H9 (cell line): ENCODE results near the gene MON1A. TPM values are rescaled to one million over a fixed set of nuclear protein-coding genes. Genes with fewer than 3 reads are reported as not detected.
"Not testable (repeated sequence)": the region's sequence is repeated elsewhere in the genome, so short reads cannot be mapped to it uniquely, and the experiment has no call there.

Source experiments
- DNase-seq: peaks from one replicate; pipeline ENCODE4 v3.0.0-alpha.2; 2017
- H2AFZ ChIP-seq: one replicate; pipeline ENCODE4 v1.6.1; 2013; ENCODE audit warnings: mild to moderate bottlenecking, low read length, control low read depth, moderate library complexity
- H2AK5ac ChIP-seq: 2 replicates; pipeline ENCODE4 v1.6.1; 2013; ENCODE audit warnings: low read length, control low read depth, mixed read lengths; ENCODE audit not compliant: insufficient read length
- H2BK120ac ChIP-seq: one replicate; pipeline ENCODE4 v1.6.1; 2013; ENCODE audit warnings: low read depth, mild to moderate bottlenecking, low read length, control low read depth, inconsistent platforms; ENCODE audit not compliant: poor library complexity, severe bottlenecking
- H2BK12ac ChIP-seq: 2 replicates; pipeline ENCODE4 v1.6.1; 2013; ENCODE audit warnings: low read length, control low read depth, mixed read lengths, low read depth; ENCODE audit not compliant: insufficient read length
- H2BK15ac ChIP-seq: 2 replicates; pipeline ENCODE4 v1.6.1; 2013; ENCODE audit warnings: low read depth, low read length, control low read depth
- H2BK20ac ChIP-seq: one replicate; pipeline ENCODE4 v1.6.1; 2013; ENCODE audit warnings: low read depth, mild to moderate bottlenecking, low read length, control low read depth, inconsistent platforms; ENCODE audit not compliant: poor library complexity, severe bottlenecking
- H2BK5ac ChIP-seq: 2 replicates; pipeline ENCODE4 v1.6.1; 2013; ENCODE audit warnings: low read length, control low read depth, mixed read lengths; ENCODE audit not compliant: insufficient read length
- H3K14ac ChIP-seq: 2 replicates; pipeline ENCODE4 v1.6.1; 2013; ENCODE audit warnings: low read length, control low read depth; ENCODE audit not compliant: insufficient read depth
- H3K18ac ChIP-seq: 2 replicates; pipeline ENCODE4 v1.6.1; 2013; ENCODE audit warnings: low read depth, mild to moderate bottlenecking, mixed read lengths, low read length, control low read depth; ENCODE audit not compliant: insufficient read length
- H3K23ac ChIP-seq: 2 replicates; pipeline ENCODE4 v1.6.1; 2013; ENCODE audit warnings: low read length, control low read depth, mixed read lengths, low read depth; ENCODE audit not compliant: insufficient read length
- H3K23me2 ChIP-seq: 2 replicates; pipeline ENCODE4 v1.6.1; 2013; ENCODE audit warnings: low read depth, mild to moderate bottlenecking, mixed read lengths, low read length, control low read depth; ENCODE audit not compliant: insufficient read length, poor library complexity, severe bottlenecking
- H3K27ac ChIP-seq: 2 replicates; pipeline ENCODE4 v1.5.1; 2013; ENCODE audit warnings: low read length, control low read depth, mixed read lengths, low read depth; ENCODE audit not compliant: insufficient read length
- H3K27me3 ChIP-seq: 2 replicates; pipeline ENCODE4 v1.6.1; 2013; ENCODE audit warnings: low read length, control low read depth, inconsistent platforms; ENCODE audit not compliant: insufficient read depth
- H3K4ac ChIP-seq: 2 replicates; pipeline ENCODE4 v1.6.1; 2013; ENCODE audit warnings: low read depth, mild to moderate bottlenecking, control low read depth, inconsistent platforms, low read length, moderate library complexity
- H3K4me1 ChIP-seq: 2 replicates; pipeline ENCODE4 v1.6.1; 2013; ENCODE audit warnings: low read length, control low read depth, inconsistent platforms; ENCODE audit not compliant: insufficient read depth
- H3K4me2 ChIP-seq: 2 replicates; pipeline ENCODE4 v1.6.1; 2013; ENCODE audit warnings: low read length, control low read depth, mixed read lengths; ENCODE audit not compliant: insufficient read length, insufficient read depth
- H3K56ac ChIP-seq: 2 replicates; pipeline ENCODE4 v1.6.1; 2013; ENCODE audit warnings: low read depth, mild to moderate bottlenecking, mixed read lengths, low read length, control low read depth; ENCODE audit not compliant: insufficient read length
- H3K79me1 ChIP-seq: 2 replicates; pipeline ENCODE4 v1.6.1; 2013; ENCODE audit warnings: low read depth, mild to moderate bottlenecking, moderate library complexity, low read length, control low read depth, inconsistent platforms; ENCODE audit not compliant: insufficient read depth, poor library complexity, severe bottlenecking
- H3K79me2 ChIP-seq: 2 replicates; pipeline ENCODE4 v1.6.1; 2013; ENCODE audit warnings: low read length, control low read depth, inconsistent platforms; ENCODE audit not compliant: insufficient read depth
- H3K9ac ChIP-seq: 2 replicates; pipeline ENCODE4 v1.6.1; 2013; ENCODE audit warnings: low read length, control low read depth, mixed read lengths; ENCODE audit not compliant: insufficient read length; ENCODE audit errors: extremely low read depth
- H3K9me3 ChIP-seq: one replicate; pipeline ENCODE4 v1.6.1; 2013; ENCODE audit warnings: low read depth, low read length, inconsistent platforms; ENCODE audit not compliant: control insufficient read depth
- H3T11ph ChIP-seq: one replicate; pipeline ENCODE4 v1.6.1; 2013; ENCODE audit warnings: mild to moderate bottlenecking, low read length, control low read depth, inconsistent platforms
- H4K20me1 ChIP-seq: one replicate; pipeline ENCODE4 v1.6.1; 2013; ENCODE audit not compliant: control insufficient read depth, insufficient read length, insufficient read depth
- H4K5ac ChIP-seq: 2 replicates; pipeline ENCODE4 v1.6.1; 2013; ENCODE audit warnings: low read depth, mild to moderate bottlenecking, mixed read lengths, low read length, control low read depth; ENCODE audit not compliant: insufficient read length
- H4K8ac ChIP-seq: replicated peaks from 2 replicates; pipeline ENCODE4 v1.6.1; 2013; ENCODE audit warnings: low read length, control low read depth, mixed read lengths, low read depth; ENCODE audit not compliant: insufficient read length
- H4K91ac ChIP-seq: 2 replicates; pipeline ENCODE4 v1.6.1; 2013; ENCODE audit warnings: low read depth, mild to moderate bottlenecking, moderate library complexity, mixed read lengths, low read length, control low read depth; ENCODE audit not compliant: insufficient read length
- H3K27ac Mint-ChIP-seq, 3 experiments: 2 replicates in 2 of 3; 3 replicates in 1 of 3; pipeline ENCODE4 v1.8.0; 2020 to 2021; ENCODE audit warnings: mixed read lengths in 3 of 3, mild to moderate bottlenecking in 1 of 3, moderate library complexity in 1 of 3
- H3K27me3 Mint-ChIP-seq: 2 replicates; pipeline ENCODE4 v1.8.0; 2021; ENCODE audit warnings: low read depth, mild to moderate bottlenecking, moderate library complexity, mixed read lengths
- H3K36me3 Mint-ChIP-seq, 3 experiments: 2 replicates in 2 of 3; 3 replicates in 1 of 3; pipeline ENCODE4 v1.8.0; 2020 to 2021; ENCODE audit warnings: low read depth in 3 of 3, mixed read lengths in 3 of 3; ENCODE audit not compliant: insufficient read depth in 1 of 3
- H3K4me1 Mint-ChIP-seq, 2 experiments: 2 replicates each; pipeline ENCODE4 v1.8.0; 2020; ENCODE audit warnings: mixed read lengths in 2 of 2
- H3K4me3 Mint-ChIP-seq, 2 experiments: 2 replicates in 1 of 2; 3 replicates in 1 of 2; pipeline ENCODE4 v1.8.0; 2020 to 2021; ENCODE audit warnings: mild to moderate bottlenecking in 2 of 2, mixed read lengths in 2 of 2, moderate library complexity in 1 of 2
- H3K9me3 Mint-ChIP-seq, 2 experiments: 2 replicates in 1 of 2; 3 replicates in 1 of 2; pipeline ENCODE4 v1.8.0; 2020; ENCODE audit warnings: mild to moderate bottlenecking in 2 of 2, mixed read lengths in 2 of 2, moderate library complexity in 1 of 2
- WGBS: extraction: QIAGEN DNeasy Blood & Tissue Kit; methylation state at CpG from one replicate; pipeline ENCODE4 v1.1.7; 2013; ENCODE audit warnings: missing lambda C conversion rate, low lambda C conversion rate, mixed read lengths; ENCODE audit not compliant: insufficient read length; ENCODE audit errors: extremely low coverage; 5-methylcytosine and 5-hydroxymethylcytosine counted together
- total RNA-seq: library from RNA; stranded (reverse); gene quantifications from 2 replicates; pipeline ENCODE4 v1.2.1, GENCODE V29; 2021
- TF ChIP-seq, protein P1 (sequence below): fragments of 200-600 bp; sonication (generic); conservative IDR thresholded peaks from 3 replicates; pipeline ENCODE4 v1.8.0; 2021; ENCODE audit warnings: antibody characterized with exemption, mild to moderate bottlenecking

MON1A gene
- total RNA-seq, 1 experiment from 2014 or later = 10.0 TPM

DNA sequence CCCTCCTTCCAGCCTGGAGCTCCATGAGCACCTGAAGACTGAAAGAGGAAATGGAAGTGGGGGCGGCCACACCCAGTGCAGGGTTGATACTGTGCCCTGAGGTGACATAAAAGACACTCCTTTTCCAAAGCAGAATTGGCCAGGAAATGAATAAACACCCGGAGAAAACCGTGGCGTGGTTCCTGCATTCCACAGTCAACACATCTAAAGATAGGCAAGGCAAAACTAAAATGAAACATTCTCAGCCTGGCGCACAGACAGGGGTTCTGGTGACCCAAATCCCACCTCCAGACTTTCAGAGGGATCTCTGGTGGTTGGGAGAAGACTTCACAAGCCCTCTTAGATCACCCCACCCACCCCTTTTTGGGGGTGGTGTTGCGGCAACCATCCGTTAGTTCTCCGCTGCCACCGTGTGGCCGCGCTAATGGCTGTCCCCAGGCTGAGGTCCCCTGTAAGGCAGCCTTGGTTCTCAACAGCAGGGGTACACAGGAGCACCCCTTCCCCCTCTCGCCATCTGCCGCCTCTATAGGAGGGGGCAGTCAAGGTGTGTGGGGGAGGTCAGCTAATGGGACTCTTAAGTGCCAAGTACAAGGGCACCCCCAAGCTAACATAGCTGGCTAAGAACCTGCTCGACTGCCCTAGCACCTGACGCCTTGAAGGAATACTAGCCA is 23.4 kb downstream of the MON1A start:
- H3K18ac ChIP-seq = no peak overlapping the region
- no peaks in the 10 kb centered on the region for H3K9me3 ChIP-seq
- no peak overlapping the region for H4K5ac ChIP-seq
- DNase-seq = peak; percentile 69
- no peak overlapping the region for H3T11ph ChIP-seq
- H2BK5ac ChIP-seq = no peak overlapping the region
- no peak overlapping the region for H2BK12ac ChIP-seq
- no peak overlapping the region for H2AK5ac ChIP-seq
- TF ChIP-seq, protein P1, sequence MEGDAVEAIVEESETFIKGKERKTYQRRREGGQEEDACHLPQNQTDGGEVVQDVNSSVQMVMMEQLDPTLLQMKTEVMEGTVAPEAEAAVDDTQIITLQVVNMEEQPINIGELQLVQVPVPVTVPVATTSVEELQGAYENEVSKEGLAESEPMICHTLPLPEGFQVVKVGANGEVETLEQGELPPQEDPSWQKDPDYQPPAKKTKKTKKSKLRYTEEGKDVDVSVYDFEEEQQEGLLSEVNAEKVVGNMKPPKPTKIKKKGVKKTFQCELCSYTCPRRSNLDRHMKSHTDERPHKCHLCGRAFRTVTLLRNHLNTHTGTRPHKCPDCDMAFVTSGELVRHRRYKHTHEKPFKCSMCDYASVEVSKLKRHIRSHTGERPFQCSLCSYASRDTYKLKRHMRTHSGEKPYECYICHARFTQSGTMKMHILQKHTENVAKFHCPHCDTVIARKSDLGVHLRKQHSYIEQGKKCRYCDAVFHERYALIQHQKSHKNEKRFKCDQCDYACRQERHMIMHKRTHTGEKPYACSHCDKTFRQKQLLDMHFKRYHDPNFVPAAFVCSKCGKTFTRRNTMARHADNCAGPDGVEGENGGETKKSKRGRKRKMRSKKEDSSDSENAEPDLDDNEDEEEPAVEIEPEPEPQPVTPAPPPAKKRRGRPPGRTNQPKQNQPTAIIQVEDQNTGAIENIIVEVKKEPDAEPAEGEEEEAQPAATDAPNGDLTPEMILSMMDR = peak; percentile 81
- H3K23ac ChIP-seq = no peak overlapping the region
- no peak overlapping the region for H3K56ac ChIP-seq
- H3K79me2 ChIP-seq = no peaks in the 10 kb centered on the region
- H3K23me2 ChIP-seq = no peaks in the 10 kb centered on the region
- no peak overlapping the region for H3K9ac ChIP-seq
- H2BK120ac ChIP-seq = no peak overlapping the region
- H3K27ac ChIP-seq = no peak overlapping the region
- Mint-ChIP-seq H3K36me3 (peaks cover 0 to 5% (median 0%) of the 10 kb centered on the region in 3 experiments; a peak in 3 of 7 replicates), H3K9me3 (no peaks in the 10 kb centered on the region; a peak in 1 of 5 replicates), H3K4me3 (peak overlapping the region; percentile 1 to 34; a peak in 2 of 5 replicates), H3K4me1 (peaks cover 41 to 63% of the 10 kb centered on the region in 2 experiments), H3K27me3 (no peaks in the 10 kb centered on the region; the same call in 1 of the 2 replicates), H3K27ac (peak overlapping the region; percentile 66 to 77 (median 68); a peak in 2 of 7 replicates)
- no peaks in the 10 kb centered on the region; the same call in 1 of the 2 replicates for H3K27me3 ChIP-seq
- H2BK15ac ChIP-seq = no peak overlapping the region
- H2BK20ac ChIP-seq = no peak overlapping the region
- no peak overlapping the region for H4K8ac ChIP-seq
- H3K4me1 ChIP-seq = peaks cover 2% of the 10 kb centered on the region; the same call in 1 of the 2 replicates
- H3K4ac ChIP-seq = no peak overlapping the region
- WGBS = no CpG with 5 or more reads among the region's 15 CpGs
- no peaks in the 10 kb centered on the region for H3K79me1 ChIP-seq
- H3K4me2 ChIP-seq = no peak overlapping the region
- no peak overlapping the region for H2AFZ ChIP-seq
- H4K20me1 ChIP-seq = no peaks in the 10 kb centered on the region
- no peak overlapping the region for H4K91ac ChIP-seq
- H3K14ac ChIP-seq = no peak overlapping the region

DNA sequence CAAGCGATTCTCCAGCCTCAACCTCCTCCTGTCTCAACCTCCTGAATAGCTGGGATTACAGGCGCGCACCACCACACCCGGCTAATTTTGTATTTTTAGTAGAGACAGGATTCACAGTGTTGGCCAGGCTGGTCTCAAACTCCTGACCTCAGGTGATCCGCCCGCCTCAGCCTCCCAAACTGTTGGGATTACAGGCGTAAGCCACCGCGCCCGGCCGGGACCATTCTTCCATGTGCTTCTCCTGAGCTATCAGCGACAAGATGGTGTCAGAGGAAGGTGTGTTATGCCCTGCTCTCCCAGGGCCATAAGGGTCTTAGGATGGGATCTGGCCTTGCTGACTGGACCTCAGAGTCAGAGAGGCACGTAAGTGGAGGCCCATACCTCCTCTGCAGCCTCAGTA is 25.2 kb downstream of the MON1A start:
- no CpG with 5 or more reads among the region's 13 CpGs for WGBS

More for the DNA sequence above, 25.2 kb downstream of the MON1A start:
- H4K5ac ChIP-seq, DNase-seq, H3K4me3 Mint-ChIP-seq, H3K27me3 Mint-ChIP-seq, H4K8ac ChIP-seq, H3K23me2 ChIP-seq, H3K23ac ChIP-seq, H3K56ac ChIP-seq, H3K79me2 ChIP-seq, H3T11ph ChIP-seq, H3K18ac ChIP-seq, H3K4ac ChIP-seq, H2AK5ac ChIP-seq, H3K36me3 Mint-ChIP-seq, H2BK120ac ChIP-seq, H2BK20ac ChIP-seq, H3K27ac ChIP-seq, H3K9ac ChIP-seq, H3K4me2 ChIP-seq, H4K20me1 ChIP-seq, H2AFZ ChIP-seq, H2BK12ac ChIP-seq, H2BK5ac ChIP-seq, H3K27me3 ChIP-seq, H3K4me1 ChIP-seq, H4K91ac ChIP-seq, H3K9me3 ChIP-seq, H3K9me3 Mint-ChIP-seq, H3K79me1 ChIP-seq, H3K14ac ChIP-seq, H2BK15ac ChIP-seq: not testable (repeated sequence)
- Mint-ChIP-seq H3K27ac (peak overlapping the region in 2 of 3 experiments; percentile 92 to 97; a peak in 2 of 7 replicates), H3K4me1 (peaks cover 31 to 48% of the 10 kb centered on the region in 2 experiments)
